GM12891 (cell line): ENCODE results near the gene GPATCH11.

Source experiments
- PAX5 ChIP-seq: IDR thresholded peaks from 2 replicates; pipeline ENCODE4 v1.6.1; 2011; ENCODE audit warnings: low read length, moderate library complexity, mild to moderate bottlenecking; ENCODE audit not compliant: insufficient read depth, severe bottlenecking
- POLR2A ChIP-seq: IDR thresholded peaks from 2 replicates; pipeline ENCODE4 v1.6.1; 2011; ENCODE audit warnings: low read depth, low read length, control low read depth
- POLR2AphosphoS5 ChIP-seq: IDR thresholded peaks from 2 replicates; pipeline ENCODE4 v1.6.1; 2011; ENCODE audit warnings: low read depth, low read length, control low read depth
- POU2F2 ChIP-seq: IDR thresholded peaks from 2 replicates; pipeline ENCODE4 v1.6.1; 2011; ENCODE audit warnings: low read depth, mild to moderate bottlenecking, control low read depth, low read length, moderate library complexity
- SPI1 ChIP-seq: IDR thresholded peaks from 2 replicates; pipeline ENCODE4 v1.6.1; 2011; ENCODE audit warnings: low read depth, low read length, control low read depth
- TAF1 ChIP-seq: IDR thresholded peaks from 2 replicates; pipeline ENCODE4 v1.6.1; 2011; ENCODE audit warnings: low read depth, low read length, control low read depth

DNA sequence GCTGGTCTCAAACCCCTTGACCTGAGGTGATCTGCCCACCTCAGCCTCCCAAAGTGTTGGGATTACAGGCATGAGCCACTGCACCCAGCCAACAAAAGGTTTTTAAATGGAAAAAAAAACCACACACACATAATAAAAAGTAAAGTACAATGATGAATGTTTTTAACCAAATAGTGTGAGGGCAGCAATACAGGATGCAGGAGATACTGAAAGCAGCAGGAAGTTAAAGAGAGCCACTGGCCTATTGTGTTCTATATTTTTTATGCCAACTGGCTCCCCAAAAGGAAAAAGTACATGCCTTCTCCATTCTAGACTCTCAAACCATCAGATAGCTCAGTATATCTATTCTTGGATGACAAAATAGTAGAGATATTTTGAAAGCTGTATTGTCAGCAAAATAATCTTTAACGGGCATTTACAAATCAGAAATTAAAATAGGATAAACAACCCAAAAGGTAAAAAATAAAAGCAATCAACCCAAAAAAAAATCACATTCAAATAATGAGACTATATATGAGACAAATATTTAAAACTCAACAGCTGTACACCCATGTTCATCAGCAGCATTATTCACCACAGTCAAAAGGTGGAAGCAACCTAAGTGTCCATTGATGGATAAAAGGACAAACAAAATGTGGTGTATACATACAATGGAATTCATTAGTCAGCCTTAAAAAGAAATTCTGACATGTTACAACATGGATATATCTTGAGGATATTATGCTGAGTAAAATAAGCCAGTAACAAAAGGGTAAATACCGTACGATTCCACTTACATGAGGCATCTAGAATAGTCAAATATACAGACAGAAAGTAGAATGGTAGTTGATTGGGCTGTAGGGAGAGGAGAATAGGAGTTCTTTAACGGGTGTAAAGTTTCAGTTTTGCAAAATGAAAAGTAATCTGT is 26.2 kb downstream of the GPATCH11 start:
- TF ChIP-seq POLR2AphosphoS5 (no peak), POLR2A (no peak), POU2F2 (no peak), TAF1 (no peak), SPI1 (no peak), PAX5 (no peak)
